ENCODE results near the gene DNAJA2. TPM values are rescaled to one million over a fixed set of nuclear protein-coding genes. Genes with fewer than 3 reads are reported as not detected.
A peak's percentile ranks its signal among the peaks of the same experiment; 100 is the strongest.
"Not testable (repeated sequence)": the region's sequence is repeated elsewhere in the genome, so short reads cannot be mapped to it uniquely, and the experiment has no call there.

DNAJA2 gene
- total RNA-seq, 1 donor from 2014 or later: 57.1 TPM

GRCh38 chr16:46948548-46949166 is 24.8 kb downstream of the DNAJA2 start:
- no peaks in the 10 kb centered on the region for H3K36me3 Mint-ChIP-seq (ENCODE audit: low read depth)
- DNase-seq: no peak
- ChIA-PET CTCF (interaction anchor here (0.7 to 2.6 kb wide), 10 partner anchors 89 to 1216 kb away, joined by 3 to 15 read pairs (median 4); partner anchors contain the start of gene NETO2), POLR2A (no interaction called here)
- TF ChIP-seq CTCF (IDR thresholded peaks at IDR 0.05): no peak
- no peak overlapping the region for H3K4me3 Mint-ChIP-seq
- no peaks in the 10 kb centered on the region for H3K27me3 Mint-ChIP-seq
- H3K4me1 Mint-ChIP-seq: peaks cover 7% of the 10 kb centered on the region
- H3K9me3 Mint-ChIP-seq: no peaks in the 10 kb centered on the region
- intact Hi-C loops (cut with micrococcal nuclease): loop anchor here (2.0 to 10.0 kb wide), 3 partner anchors 88 to 1686 kb away; no protein-coding TSS in a partner anchor
- H3K27ac Mint-ChIP-seq: no peak overlapping the region
- no peak for ATAC-seq (ENCODE audit: low read depth)

GRCh38 chr16:46947900-46948547 is 25.4 kb downstream of the DNAJA2 start:
- Mint-ChIP-seq H3K27ac (no peak overlapping the region), H3K4me1 (peaks cover 7% of the 10 kb centered on the region), H3K4me3 (no peak overlapping the region), H3K9me3 (no peaks in the 10 kb centered on the region), H3K36me3 (ENCODE audit: low read depth) (no peaks in the 10 kb centered on the region), H3K27me3 (no peaks in the 10 kb centered on the region)
- DNase-seq (no peak), ATAC-seq (ENCODE audit: low read depth) (peak; percentile 74)
- intact Hi-C loops (cut with micrococcal nuclease): loop anchor here (1.0 to 10.0 kb wide), 8 partner anchors 70 to 1687 kb away; no protein-coding TSS in a partner anchor
- POLR2A ChIA-PET: no interaction called here
- CTCF ChIA-PET: interaction anchor here (0.7 to 2.6 kb wide), 10 partner anchors 90 to 1219 kb away, joined by 3 to 15 read pairs (median 3); partner anchors contain the start of gene NETO2
- TF ChIP-seq CTCF (IDR thresholded peaks at IDR 0.05): no peak

GRCh38 chr16:46944713-46945112 is 28.8 kb downstream of the DNAJA2 start:
- DNase-seq; H3K4me1 Mint-ChIP-seq; H3K36me3 Mint-ChIP-seq (ENCODE audit: low read depth); H3K27me3 Mint-ChIP-seq; ATAC-seq (ENCODE audit: low read depth); H3K4me3 Mint-ChIP-seq; H3K27ac Mint-ChIP-seq; H3K9me3 Mint-ChIP-seq; CTCF ChIA-PET: not testable (repeated sequence)
- intact Hi-C loops (cut with micrococcal nuclease): loop anchor here (5.0 to 10.0 kb wide), 2 partner anchors 313 to 1690 kb away; no protein-coding TSS in a partner anchor
- POLR2A ChIA-PET: interaction anchor here (0.6 kb wide), 2 partner anchors 221 to 1167 kb away, joined by 3 read pairs; no protein-coding TSS in a partner anchor

GRCh38 chr16:46937536-46937935 is 35.9 kb downstream of the DNAJA2 start:
- no peak for TF ChIP-seq CTCF (IDR thresholded peaks at IDR 0.05)
- no peak for DNase-seq
- Mint-ChIP-seq H3K4me1 (peaks cover 6% of the 10 kb centered on the region), H3K27ac (no peak overlapping the region), H3K27me3 (no peaks in the 10 kb centered on the region), H3K36me3 (ENCODE audit: low read depth) (no peaks in the 10 kb centered on the region), H3K9me3 (no peaks in the 10 kb centered on the region), H3K4me3 (no peak overlapping the region)
- POLR2A ChIA-PET: no interaction called here
- intact Hi-C loops (cut with micrococcal nuclease): no loop called here
- ATAC-seq (ENCODE audit: low read depth): no peak
- CTCF ChIA-PET: no interaction called here

GRCh38 chr16:46932802-46933201 is 40.7 kb downstream of the DNAJA2 start:
- Mint-ChIP-seq H3K4me3 (peak overlapping the region; percentile 54), H3K36me3 (ENCODE audit: low read depth) (peaks cover 14% of the 10 kb centered on the region), H3K27ac (peak overlapping the region; percentile 51), H3K4me1 (peaks cover 12% of the 10 kb centered on the region), H3K27me3 (no peaks in the 10 kb centered on the region), H3K9me3 (no peaks in the 10 kb centered on the region)
- ATAC-seq (ENCODE audit: low read depth) (peak; percentile 74), DNase-seq (no peak)
- no peak for TF ChIP-seq CTCF (IDR thresholded peaks at IDR 0.05)
- POLR2A ChIA-PET: no interaction called here
- intact Hi-C loops (cut with micrococcal nuclease): loop anchor here (1.0 kb wide), 1 partner anchor 40 kb away; the partner anchor contains the start of gene DNAJA2
- CTCF ChIA-PET: interaction anchor here (2.3 kb wide), 1 partner anchor 79 kb away, joined by 6 read pairs; no protein-coding TSS in a partner anchor
